Ramos (cell line): Measurements from ENCODE around the gene ADD1.
"Not testable (repeated sequence)": the region's sequence is repeated elsewhere in the genome, so short reads cannot be mapped to it uniquely, and the experiment has no call there.

Experiments
- in situ Hi-C: fragments of 300-500 bp; cut with MboI; formaldehyde crosslinking; loops from one replicate; pipeline ENCODE4 v1.14.3; 2022; ENCODE audit warnings: low sequenced_read_pairs; ENCODE audit not compliant: unreplicated experiment

ADD1 gene

GRCh38 chr4:2954358-2955185 is 110.9 kb downstream of the ADD1 start:
- in situ Hi-C loops: no loop called here

GRCh38 chr4:2955186-2956044 is 111.8 kb downstream of the ADD1 start:
- in situ Hi-C loops: not testable (repeated sequence)

GRCh38 chr4:2958446-2958845 is 114.8 kb downstream of the ADD1 start:
- in situ Hi-C loops: no loop called here

GRCh38 chr4:2960450-2960849 is 116.8 kb downstream of the ADD1 start:
- in situ Hi-C loops: not testable (repeated sequence)

- in situ Hi-C loops: no loop called here
These were observed 117.8 kb downstream of the ADD1 start for GRCh38 chr4:2961421-2961810.

- in situ Hi-C loops: no loop called here
These were observed 118.3 kb downstream of the ADD1 start for GRCh38 chr4:2961811-2962441.

GRCh38 chr4:2962614-2963174 is 119.0 kb downstream of the ADD1 start:
- in situ Hi-C loops: no loop called here

GRCh38 chr4:2963175-2963965 is 119.7 kb downstream of the ADD1 start, which contains the start of the genes GRK4 and NOP14:
GRK4 (plus strand) TSS chr4:2963571; CDS start chr4:2964071, 500 bp downstream.
NOP14 (minus strand) TSS chr4:2963406; CDS start chr4:2963319, 87 bp downstream.
- in situ Hi-C loops: no loop called here

- in situ Hi-C loops: no loop called here
These were observed 120.4 kb downstream of the ADD1 start for GRCh38 chr4:2963966-2964471.

GRCh38 chr4:2964706-2965258 is 121.1 kb downstream of the ADD1 start:
- in situ Hi-C loops: no loop called here

GRCh38 chr4:2965262-2965661 is 121.6 kb downstream of the ADD1 start:
- in situ Hi-C loops: no loop called here

- in situ Hi-C loops: no loop called here
These were observed 124.7 kb downstream of the ADD1 start for GRCh38 chr4:2968381-2968780.

GRCh38 chr4:2971275-2971674 is 127.6 kb downstream of the ADD1 start:
- in situ Hi-C loops: no loop called here

- in situ Hi-C loops: no loop called here
These were observed 133.8 kb downstream of the ADD1 start for GRCh38 chr4:2977211-2978088.
